AG20443 (cell line): ENCODE results near the gene PROM1.

Source experiments
- DNase-seq: peaks from one replicate; pipeline ENCODE4 v3.0.0; 2012; ENCODE audit warnings: low spot score, mixed read lengths

Gene PROM1

DNA sequence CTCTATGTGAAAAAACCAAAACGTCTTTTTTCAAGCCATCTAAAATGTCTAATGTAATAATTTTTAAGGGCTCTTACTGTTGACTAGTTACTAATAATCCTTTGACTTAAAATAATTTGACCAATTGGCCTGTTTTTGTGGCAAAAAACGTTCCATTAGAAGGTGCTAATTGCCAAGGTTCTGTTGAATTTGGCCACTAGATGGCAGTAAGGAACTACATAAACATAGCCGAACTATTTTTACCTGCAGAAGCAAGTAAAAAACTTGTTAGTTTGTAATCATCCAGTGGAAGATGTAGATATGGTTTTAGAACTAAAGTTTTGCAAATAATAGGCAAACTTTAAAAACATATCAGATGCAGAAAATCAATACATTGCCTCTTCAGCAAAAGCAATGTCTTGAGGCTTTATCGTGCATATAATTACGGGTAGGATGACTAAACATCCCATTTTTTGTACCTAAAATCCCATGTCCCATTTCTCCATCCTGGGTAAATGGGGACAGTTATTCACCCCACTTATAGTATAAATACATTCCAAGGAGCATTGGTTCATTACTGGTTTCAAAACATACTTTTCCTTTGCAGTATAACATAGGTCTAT, 57.6 kb downstream of the PROM1 start:
- DNase-seq, result peak; percentile 35

DNA sequence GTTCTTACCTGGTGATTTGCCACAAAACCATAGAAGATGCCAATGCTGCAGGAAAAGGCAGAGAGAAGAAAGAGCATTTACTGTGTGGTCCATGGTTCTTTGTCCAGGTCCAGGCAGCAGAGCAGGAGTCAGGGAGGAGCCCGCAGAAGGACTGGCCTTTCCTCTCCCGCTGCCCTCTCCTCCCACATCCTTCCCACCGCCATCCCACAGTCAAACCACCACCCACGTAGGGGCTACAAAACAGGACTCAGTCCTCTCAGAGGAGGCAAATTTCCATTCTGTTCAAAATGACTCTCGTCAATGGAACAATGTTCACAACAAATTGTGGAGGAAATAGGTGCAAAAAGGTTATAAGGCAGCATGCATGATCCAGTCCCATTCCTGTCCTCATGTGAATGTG, 58.6 kb downstream of the PROM1 start:
- no peak for DNase-seq

- peak; percentile 56 for DNase-seq
Observed at GRCh38 chr4:16023776-16024408, 59.9 kb downstream of the PROM1 start.

DNA sequence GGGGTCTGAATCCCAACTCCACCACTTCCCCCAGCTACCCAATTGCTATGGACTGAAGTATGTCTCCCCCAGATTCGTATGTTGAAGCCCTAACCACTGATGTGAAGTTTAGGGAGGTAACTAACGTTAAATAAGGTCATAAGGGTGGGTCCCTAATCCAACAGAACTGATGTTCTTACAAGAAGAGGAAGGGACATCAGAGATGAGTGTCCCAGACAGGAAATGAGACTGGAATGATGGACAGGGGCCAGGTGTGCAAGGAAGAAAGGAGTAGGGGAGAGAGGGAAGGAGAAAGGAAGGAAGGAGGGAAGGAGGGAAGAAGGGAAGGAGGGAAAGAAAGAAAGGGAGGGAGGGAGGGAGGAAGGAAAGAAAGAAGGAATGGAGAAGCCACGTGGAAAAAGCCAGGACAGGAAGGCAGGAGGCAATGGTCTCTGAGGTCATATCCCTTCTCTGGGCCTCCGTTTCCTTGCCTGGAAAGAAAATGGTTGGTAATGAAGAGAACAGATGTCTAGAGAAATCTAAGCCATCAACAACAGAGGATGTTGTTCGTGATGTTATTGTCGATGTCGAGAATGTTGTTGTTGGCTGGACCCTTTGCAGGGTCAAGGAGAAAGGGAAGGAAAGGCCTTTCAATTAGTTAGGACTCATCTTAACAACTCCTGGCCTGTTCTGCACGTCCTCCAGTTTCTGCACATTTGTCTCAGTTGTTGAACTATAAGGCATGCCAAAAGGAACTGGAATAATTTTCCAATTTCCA, 61.8 kb downstream of the PROM1 start:
- DNase-seq, result no peak

DNA sequence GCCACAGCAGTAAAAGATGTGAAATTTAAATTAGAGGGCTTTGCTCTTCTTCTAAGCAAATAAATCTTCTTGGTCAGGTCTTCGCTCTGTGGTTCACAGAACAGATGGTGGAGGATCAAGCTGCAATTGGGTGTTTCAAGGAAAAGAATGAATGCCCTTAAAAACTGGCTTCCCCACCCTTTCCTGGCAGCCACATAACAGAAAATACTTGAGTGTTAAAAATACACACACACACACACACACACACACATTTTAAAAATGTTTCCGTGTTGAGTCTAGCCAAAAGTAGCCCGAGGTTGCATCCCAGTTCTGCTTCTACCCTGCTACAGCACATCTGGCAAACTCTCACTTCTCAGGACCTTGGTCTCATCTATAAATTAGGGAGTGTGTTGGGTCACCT, 64.2 kb downstream of the PROM1 start:
- DNase-seq, result peak; percentile 42

DNA sequence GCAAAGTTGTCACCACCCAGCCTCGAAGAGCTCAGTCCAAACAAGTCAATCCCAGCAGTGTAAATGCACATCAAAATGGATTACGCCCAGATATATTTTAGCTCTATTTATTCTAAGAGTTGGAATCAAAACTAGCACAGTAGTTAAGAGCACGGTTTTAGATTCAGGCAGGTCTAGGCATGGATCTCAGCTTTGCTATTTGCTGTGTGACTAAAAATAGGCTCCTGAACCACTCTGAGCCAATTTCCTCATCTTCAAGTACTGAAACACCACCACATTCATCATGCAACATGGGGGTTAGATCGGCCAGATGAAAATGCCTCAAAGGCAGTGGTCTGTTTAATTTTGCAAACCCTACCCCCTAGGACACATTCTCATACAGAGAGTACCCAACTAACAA, 65.0 kb downstream of the PROM1 start:
- DNase-seq, result no peak

DNA sequence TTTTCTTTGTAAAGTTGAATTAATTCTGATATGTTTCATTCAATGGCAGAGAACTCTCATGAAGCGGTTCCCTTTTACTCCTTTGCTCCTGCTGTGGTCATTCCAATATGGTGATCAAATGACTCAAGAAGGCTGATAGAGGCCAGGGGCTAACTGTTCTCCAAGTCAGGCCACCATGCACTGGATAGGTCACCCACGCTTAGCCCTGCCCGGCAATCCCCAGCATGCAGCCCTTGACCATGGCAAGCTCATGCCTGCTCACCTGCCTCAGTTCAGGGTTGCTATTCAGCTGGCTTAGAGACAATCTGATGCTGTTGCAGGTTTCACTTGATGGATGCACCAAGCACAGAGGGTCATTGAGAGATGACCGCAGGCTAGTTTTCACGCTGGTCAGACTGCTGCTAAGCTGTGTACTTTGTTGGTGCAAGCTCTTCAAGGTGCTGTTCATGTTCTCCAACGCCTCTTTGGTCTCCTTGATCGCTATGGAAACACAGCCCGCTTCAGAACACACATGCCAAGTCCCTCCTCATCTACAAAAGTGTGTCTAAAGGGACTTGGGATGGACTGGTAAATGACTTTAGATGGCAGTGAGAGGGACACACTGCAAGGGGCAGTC, 65.7 kb downstream of the PROM1 start:
- no peak for DNase-seq

DNA sequence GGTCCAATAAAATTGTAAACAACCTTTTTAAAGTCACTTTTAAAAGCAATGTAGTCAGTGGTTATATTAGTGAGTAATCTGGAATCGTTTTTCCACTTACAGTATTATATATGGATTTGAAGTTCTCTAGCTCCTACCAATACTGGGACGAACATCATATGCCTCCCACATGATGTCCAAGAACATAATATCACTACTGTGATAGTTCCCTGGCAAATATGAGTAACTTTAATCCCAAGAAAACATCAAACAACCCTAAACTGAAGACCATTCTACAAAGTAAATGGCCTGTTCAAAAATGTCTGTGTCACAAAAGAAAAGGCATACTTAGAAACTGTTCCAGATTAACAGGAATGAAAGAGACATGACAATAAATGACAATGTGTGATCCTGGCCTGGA, 67.3 kb downstream of the PROM1 start:
- no peak for DNase-seq

DNA sequence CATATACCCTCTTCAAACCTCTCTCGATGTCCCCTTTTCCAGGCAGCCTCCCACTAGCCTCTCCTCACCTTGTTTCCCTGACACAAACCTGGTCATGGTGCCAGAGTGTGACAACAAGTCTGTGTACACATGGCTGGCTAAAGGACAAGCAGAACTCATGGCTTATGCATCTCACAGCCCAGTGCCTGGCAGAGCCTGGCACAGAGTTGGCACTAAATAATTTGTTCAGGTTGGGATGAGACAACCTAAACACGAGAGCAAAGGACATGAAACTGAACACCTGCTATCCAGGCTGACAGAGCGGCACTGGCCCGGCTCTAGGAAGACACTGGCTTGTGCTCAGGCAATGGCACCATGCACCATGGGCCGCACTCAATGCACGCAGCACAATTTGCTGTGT, 72.7 kb downstream of the PROM1 start:
- DNase-seq, result no peak

GRCh38 chr4:16009153-16009552, 74.7 kb downstream of the PROM1 start:
- no peak for DNase-seq

GRCh38 chr4:16007471-16008095, 76.2 kb downstream of the PROM1 start:
- no peak for DNase-seq

DNA sequence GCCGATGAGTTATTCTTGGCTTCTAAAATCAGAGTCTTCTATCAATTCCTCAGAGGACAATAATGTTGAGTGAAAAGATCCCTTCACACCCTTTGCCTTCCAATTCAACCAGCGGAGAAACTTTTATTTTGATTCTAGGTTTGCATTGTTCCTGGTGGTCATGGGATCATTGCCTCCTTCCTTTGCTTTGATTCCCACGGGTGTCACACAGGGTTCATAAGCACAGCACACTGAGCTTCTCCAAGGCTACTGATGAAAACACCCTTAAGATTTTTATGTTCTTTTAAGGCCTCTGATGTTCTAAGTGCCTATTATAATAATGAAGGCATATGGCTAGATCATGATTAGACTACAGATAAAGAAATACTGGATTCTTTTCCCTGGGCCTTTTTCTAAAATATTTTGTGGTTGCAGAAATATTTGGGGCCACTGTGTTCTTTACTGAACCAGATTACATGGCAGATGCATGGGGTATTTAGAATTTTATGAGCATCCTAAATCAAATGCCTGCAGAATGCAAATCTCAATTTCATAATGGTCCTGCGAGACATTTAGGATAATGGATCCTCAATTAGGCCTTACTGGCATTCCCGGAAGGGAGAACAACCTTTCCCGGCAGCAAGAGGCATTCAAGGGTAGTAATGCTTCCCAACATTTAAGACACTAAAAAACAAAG, 76.9 kb downstream of the PROM1 start:
- no peak for DNase-seq

DNA sequence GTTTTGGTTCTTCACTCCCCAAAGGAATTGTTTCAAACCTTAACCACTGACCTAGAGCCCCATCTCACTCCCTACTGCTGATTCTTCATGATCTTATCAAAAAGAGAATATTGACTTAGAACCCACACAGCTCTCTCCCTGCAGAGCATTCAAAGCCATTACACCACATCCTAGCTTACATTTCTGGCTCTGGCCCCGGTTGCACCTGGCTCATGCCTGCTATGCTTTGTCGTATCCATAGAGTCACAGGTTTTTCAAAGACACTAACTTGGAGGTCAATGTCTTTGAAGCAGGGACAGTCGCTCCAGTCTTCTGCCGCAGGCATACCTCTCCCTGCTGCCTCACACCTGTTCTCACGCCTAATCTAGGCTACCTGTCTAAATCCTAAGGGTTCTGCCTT, 78.1 kb downstream of the PROM1 start:
- DNase-seq, result no peak

- DNase-seq, result peak; percentile 87
Observed at GRCh38 chr4:16001484-16001858, 82.4 kb downstream of the PROM1 start.

GRCh38 chr4:16000708-16001483, 82.9 kb downstream of the PROM1 start:
- DNase-seq, result no peak

- DNase-seq, result no peak
Observed at GRCh38 chr4:15996773-15997172, 87.0 kb downstream of the PROM1 start.

DNA sequence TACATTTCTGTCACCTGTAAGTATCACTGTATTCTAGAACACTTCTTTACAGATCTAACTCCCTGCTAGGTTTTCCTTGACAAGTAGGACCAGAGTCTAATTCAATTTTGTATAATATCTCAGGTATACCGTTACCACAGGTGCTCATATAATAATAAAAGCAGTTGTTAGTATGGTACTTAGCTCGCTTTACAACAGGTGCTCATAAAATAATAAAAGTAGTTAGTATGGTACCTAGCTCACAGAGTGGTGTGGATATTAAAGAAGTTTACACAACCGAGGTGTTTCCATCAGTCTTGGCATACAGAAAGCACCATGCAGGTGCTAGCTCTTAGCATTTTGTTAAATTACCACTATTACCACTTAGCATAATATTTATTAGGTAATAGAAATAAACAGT, 88.0 kb downstream of the PROM1 start:
- no peak for DNase-seq

- no peak for DNase-seq
Observed at GRCh38 chr4:15992167-15992485, 91.7 kb downstream of the PROM1 start.

GRCh38 chr4:15990570-15991285, 93.1 kb downstream of the PROM1 start:
- no peak for DNase-seq

GRCh38 chr4:15989424-15989823, 94.4 kb downstream of the PROM1 start:
- no peak for DNase-seq

- no peak for DNase-seq
Observed at GRCh38 chr4:15988222-15988621, 95.6 kb downstream of the PROM1 start.
